ENCODE results near the gene STYX. TPM values are rescaled to one million over a fixed set of nuclear protein-coding genes. Genes with fewer than 3 reads are reported as not detected.

Gene STYX
- total RNA-seq, 2 experiments from 2014 or later, result 15.3 to 16.2 TPM

- H3K4me3 ChIP-seq (ENCODE audit: low read length), result no peak overlapping the region
- H3K27me3 ChIP-seq (ENCODE audit: control insufficient read depth in 1 of 2, insufficient read depth in 2 of 2, low read length in 2 of 2), result no peaks in the 10 kb centered on the region
- DNase-seq (no peak), ATAC-seq (ENCODE audit: poor library complexity) (no peak)
- no peaks in the 10 kb centered on the region for H3K4me1 ChIP-seq (ENCODE audit: insufficient read depth, low read length)
- POLR2A ChIA-PET, result no interaction called here
- CTCF ChIA-PET, result no interaction called here
- intact Hi-C loops (cut with DNase I, micrococcal nuclease), result no loop called here
- TF ChIP-seq, protein P1, sequence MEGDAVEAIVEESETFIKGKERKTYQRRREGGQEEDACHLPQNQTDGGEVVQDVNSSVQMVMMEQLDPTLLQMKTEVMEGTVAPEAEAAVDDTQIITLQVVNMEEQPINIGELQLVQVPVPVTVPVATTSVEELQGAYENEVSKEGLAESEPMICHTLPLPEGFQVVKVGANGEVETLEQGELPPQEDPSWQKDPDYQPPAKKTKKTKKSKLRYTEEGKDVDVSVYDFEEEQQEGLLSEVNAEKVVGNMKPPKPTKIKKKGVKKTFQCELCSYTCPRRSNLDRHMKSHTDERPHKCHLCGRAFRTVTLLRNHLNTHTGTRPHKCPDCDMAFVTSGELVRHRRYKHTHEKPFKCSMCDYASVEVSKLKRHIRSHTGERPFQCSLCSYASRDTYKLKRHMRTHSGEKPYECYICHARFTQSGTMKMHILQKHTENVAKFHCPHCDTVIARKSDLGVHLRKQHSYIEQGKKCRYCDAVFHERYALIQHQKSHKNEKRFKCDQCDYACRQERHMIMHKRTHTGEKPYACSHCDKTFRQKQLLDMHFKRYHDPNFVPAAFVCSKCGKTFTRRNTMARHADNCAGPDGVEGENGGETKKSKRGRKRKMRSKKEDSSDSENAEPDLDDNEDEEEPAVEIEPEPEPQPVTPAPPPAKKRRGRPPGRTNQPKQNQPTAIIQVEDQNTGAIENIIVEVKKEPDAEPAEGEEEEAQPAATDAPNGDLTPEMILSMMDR (IDR thresholded peaks at IDR 0.05), result no peak
- H3K36me3 Mint-ChIP-seq (ENCODE audit: low read depth), result peaks cover 26% of the 10 kb centered on the region
- H3K27ac Mint-ChIP-seq, result no peak overlapping the region
- H3K36me3 ChIP-seq (ENCODE audit: insufficient read depth, low read length), result peaks cover 10% of the 10 kb centered on the region
- H3K27ac ChIP-seq (ENCODE audit: low read depth in 1 of 2, low read length in 2 of 2), result no peak overlapping the region
- H3K9me3 ChIP-seq (ENCODE audit: control insufficient read depth in 1 of 2, insufficient read depth in 1 of 2, low read length in 2 of 2), result no peaks in the 10 kb centered on the region
- no peaks in the 10 kb centered on the region for H3K27me3 Mint-ChIP-seq
- H3K4me3 Mint-ChIP-seq, result no peak overlapping the region
- H3K4me1 Mint-ChIP-seq (ENCODE audit: low read depth), result peaks cover 13% of the 10 kb centered on the region
- H3K9me3 Mint-ChIP-seq, result no peaks in the 10 kb centered on the region
These were observed 53.2 kb downstream of the STYX start for GRCh38 chr14:52783206-52783605.

DNA sequence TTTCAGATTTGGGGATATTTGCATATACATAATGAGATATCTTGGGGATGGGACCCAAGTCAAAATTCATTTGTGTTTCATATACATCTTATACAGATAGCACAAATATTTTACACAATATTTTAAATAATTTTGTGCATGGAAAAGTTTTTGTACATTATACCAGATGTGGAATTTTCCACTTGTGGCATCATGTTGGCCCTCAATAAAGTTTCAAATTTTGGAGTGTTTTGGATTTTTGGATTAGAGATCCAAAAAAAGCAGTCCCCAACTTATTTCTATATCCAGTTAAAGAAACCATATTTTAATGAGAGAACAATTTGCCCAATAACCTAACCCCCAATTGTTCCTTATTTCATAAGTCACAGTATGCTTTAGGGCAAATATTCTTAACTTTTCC, 56.9 kb downstream of the STYX start:
- DNase-seq (no peak), ATAC-seq (ENCODE audit: poor library complexity) (no peak)
- Histone ChIP-seq H3K9me3 (ENCODE audit: control insufficient read depth in 1 of 2, insufficient read depth in 1 of 2, low read length in 2 of 2) (no peaks in the 10 kb centered on the region), H3K4me1 (ENCODE audit: insufficient read depth, low read length) (peaks cover 17% of the 10 kb centered on the region), H3K4me3 (ENCODE audit: low read length) (no peak overlapping the region), H3K27ac (ENCODE audit: low read depth in 1 of 2, low read length in 2 of 2) (no peak overlapping the region), H3K27me3 (ENCODE audit: control insufficient read depth in 1 of 2, insufficient read depth in 2 of 2, low read length in 2 of 2) (no peaks in the 10 kb centered on the region), H3K36me3 (ENCODE audit: insufficient read depth, low read length) (peaks cover 2% of the 10 kb centered on the region)
- TF ChIP-seq, protein P1 (IDR thresholded peaks at IDR 0.05), result no peak
- intact Hi-C loops (cut with DNase I, micrococcal nuclease), result no loop called here
- Mint-ChIP-seq H3K27ac (peak overlapping the region; percentile 51), H3K4me3 (no peak overlapping the region), H3K27me3 (no peaks in the 10 kb centered on the region), H3K36me3 (ENCODE audit: low read depth) (peaks cover 17% of the 10 kb centered on the region), H3K9me3 (no peaks in the 10 kb centered on the region), H3K4me1 (ENCODE audit: low read depth) (peaks cover 43% of the 10 kb centered on the region)
- ChIA-PET CTCF (no interaction called here), POLR2A (no interaction called here)

- POLR2A ChIA-PET, result interaction anchor here (1.0 to 1.5 kb wide), 2 partner anchors 46 to 47 kb away, joined by 3 read pairs; no protein-coding TSS in a partner anchor
- no peak for ATAC-seq (ENCODE audit: poor library complexity)
- intact Hi-C loops (cut with DNase I, micrococcal nuclease), result no loop called here
These were observed 59.2 kb downstream of the STYX start for GRCh38 chr14:52789118-52789517.

More at GRCh38 chr14:52789118-52789517, 59.2 kb downstream of the STYX start:
- Mint-ChIP-seq H3K36me3 (ENCODE audit: low read depth) (peaks cover 4% of the 10 kb centered on the region), H3K27ac (peak overlapping the region; percentile 53), H3K9me3 (no peaks in the 10 kb centered on the region), H3K4me3 (peak overlapping the region; percentile 74), H3K27me3 (no peaks in the 10 kb centered on the region), H3K4me1 (ENCODE audit: low read depth) (peaks cover 51% of the 10 kb centered on the region)
- no peak for DNase-seq
- CTCF ChIA-PET, result no interaction called here
- Histone ChIP-seq H3K27ac (ENCODE audit: low read depth in 1 of 2, low read length in 2 of 2) (no peak overlapping the region), H3K9me3 (ENCODE audit: control insufficient read depth in 1 of 2, insufficient read depth in 1 of 2, low read length in 2 of 2) (no peaks in the 10 kb centered on the region), H3K4me3 (ENCODE audit: low read length) (no peak overlapping the region), H3K27me3 (ENCODE audit: control insufficient read depth in 1 of 2, insufficient read depth in 2 of 2, low read length in 2 of 2) (no peaks in the 10 kb centered on the region), H3K36me3 (ENCODE audit: insufficient read depth, low read length) (no peaks in the 10 kb centered on the region), H3K4me1 (ENCODE audit: insufficient read depth, low read length) (peaks cover 21% of the 10 kb centered on the region)
- TF ChIP-seq, protein P1 (IDR thresholded peaks at IDR 0.05), result no peak
